SK-N-SH treated with all-trans-retinoic acid at 6 μM for 48 hours (cell line): Measurements from ENCODE around the gene C11orf16.

Experiments used
- ATAC-seq: fragments of 200-7000 bp; cut with Tn5 transposase; 3 replicates; pipeline ENCODE4 v1.9.1; 2020; ENCODE audit warnings: mild to moderate bottlenecking, moderate library complexity
- ARNTL ChIP-seq: fragments of 450-650 bp; formaldehyde crosslinking; IDR thresholded peaks from 2 replicates; pipeline ENCODE4 v1.5.0; 2020; ENCODE audit warnings: low read depth, mild to moderate bottlenecking, moderate library complexity, borderline replicate concordance
- CSDC2 ChIP-seq: fragments of 250-450 bp; sonication (Bioruptor Pico); IDR thresholded peaks from 2 replicates; pipeline ENCODE4 v1.5.0; 2020; ENCODE audit warnings: mild to moderate bottlenecking, moderate library complexity
- TCF4 ChIP-seq: fragments of 250-450 bp; sonication (Bioruptor Pico); IDR thresholded peaks from 2 replicates; pipeline ENCODE4 v1.8.0; 2021; ENCODE audit warnings: mild to moderate bottlenecking, moderate library complexity, borderline replicate concordance
- ZC3H10 ChIP-seq: fragments of 250-450 bp; sonication (Bioruptor Pico); IDR thresholded peaks from 2 replicates; pipeline ENCODE4 v1.5.1; 2021; ENCODE audit warnings: mild to moderate bottlenecking, moderate library complexity
- ZFP3 ChIP-seq: fragments of 250-450 bp; sonication (Bioruptor Pico); IDR thresholded peaks from 2 replicates; pipeline ENCODE4 v1.5.0; 2020; ENCODE audit warnings: mild to moderate bottlenecking, moderate library complexity
- ZNF565 ChIP-seq: fragments of 450-650 bp; formaldehyde crosslinking; conservative IDR thresholded peaks from 2 replicates; pipeline ENCODE4 v1.5.0; 2020; ENCODE audit warnings: low read depth, mild to moderate bottlenecking, moderate library complexity
- ZNF8 ChIP-seq: fragments of 450-650 bp; formaldehyde crosslinking; IDR thresholded peaks from 2 replicates; pipeline ENCODE4 v1.5.0; 2020; ENCODE audit warnings: mild to moderate bottlenecking, moderate library complexity

Gene C11orf16

GRCh38 chr11:8871171-8871775, 61.5 kb downstream of the C11orf16 start:
- no peak for TF ChIP-seq ARNTL (CRISPR knock-in tag)
- no peak for TF ChIP-seq ZNF8 (CRISPR knock-in tag)
- TF ChIP-seq ZNF565, result no peak
- TF ChIP-seq TCF4, result peak; percentile 79
- TF ChIP-seq ZC3H10 (CRISPR knock-in tag), result no peak

GRCh38 chr11:8870411-8871170, 62.2 kb downstream of the C11orf16 start:
- peak; percentile 81 for ATAC-seq
- TF ChIP-seq ZFP3 (CRISPR knock-in tag) (peak; percentile 77), CSDC2 (no peak), ARNTL (CRISPR knock-in tag) (no peak)

More at GRCh38 chr11:8871171-8871775, 61.5 kb downstream of the C11orf16 start:
- peak; percentile 83 for ATAC-seq
